ENCODE measurements around the gene PRSS23.

The PRSS23 gene

GRCh38 chr11:86781546-86781945 lies 18.8 kb upstream of the PRSS23 start:
- no peak for DNase-seq
- H3K27me3 Mint-ChIP-seq = peaks cover 5% of the 10 kb centered on the region in 2 donors
- no peaks in the 10 kb centered on the region for H3K36me3 Mint-ChIP-seq
- ATAC-seq (replicated peaks) = peak in 1 of 2 donors; percentile 25
- H3K9me3 Mint-ChIP-seq = no peaks in the 10 kb centered on the region
- H3K4me1 Mint-ChIP-seq = no peaks in the 10 kb centered on the region
- H3K27ac Mint-ChIP-seq = no peak overlapping the region
- no peak overlapping the region for H3K4me3 Mint-ChIP-seq

DNA sequence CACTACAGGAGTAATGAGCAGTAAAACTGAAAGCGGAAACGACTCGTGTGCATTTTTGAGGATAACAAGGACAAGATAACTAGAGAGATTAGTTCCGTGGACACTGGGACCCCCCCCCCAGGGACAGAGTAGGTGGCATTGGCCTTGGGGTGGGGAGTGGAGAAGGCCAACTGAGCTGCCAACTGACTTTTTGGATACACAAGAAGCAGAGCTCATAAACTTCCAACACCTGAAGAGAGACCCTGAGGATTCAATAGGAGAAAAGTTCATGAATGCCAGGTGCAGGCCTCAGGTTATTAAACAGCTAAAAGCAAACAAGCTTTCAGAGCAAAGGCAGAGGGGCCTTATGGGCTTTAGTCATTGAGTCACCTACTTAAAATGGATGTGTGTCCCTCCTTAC lies 17.6 kb upstream of the PRSS23 start:
- no peak for ATAC-seq (replicated peaks)
- Mint-ChIP-seq H3K27ac (no peak overlapping the region), H3K36me3 (no peaks in the 10 kb centered on the region), H3K4me1 (no peaks in the 10 kb centered on the region), H3K27me3 (peaks cover 0 to 5% of the 10 kb centered on the region in 2 donors), H3K9me3 (no peaks in the 10 kb centered on the region), H3K4me3 (no peak overlapping the region)
- no peak for DNase-seq

GRCh38 chr11:86783661-86784060 lies 16.7 kb upstream of the PRSS23 start:
- no peak for DNase-seq
- Mint-ChIP-seq H3K4me1 (no peaks in the 10 kb centered on the region), H3K27me3 (peaks cover 0 to 5% of the 10 kb centered on the region in 2 donors), H3K36me3 (no peaks in the 10 kb centered on the region), H3K27ac (no peak overlapping the region), H3K9me3 (no peaks in the 10 kb centered on the region), H3K4me3 (no peak overlapping the region)
- ATAC-seq (replicated peaks) = no peak

DNA sequence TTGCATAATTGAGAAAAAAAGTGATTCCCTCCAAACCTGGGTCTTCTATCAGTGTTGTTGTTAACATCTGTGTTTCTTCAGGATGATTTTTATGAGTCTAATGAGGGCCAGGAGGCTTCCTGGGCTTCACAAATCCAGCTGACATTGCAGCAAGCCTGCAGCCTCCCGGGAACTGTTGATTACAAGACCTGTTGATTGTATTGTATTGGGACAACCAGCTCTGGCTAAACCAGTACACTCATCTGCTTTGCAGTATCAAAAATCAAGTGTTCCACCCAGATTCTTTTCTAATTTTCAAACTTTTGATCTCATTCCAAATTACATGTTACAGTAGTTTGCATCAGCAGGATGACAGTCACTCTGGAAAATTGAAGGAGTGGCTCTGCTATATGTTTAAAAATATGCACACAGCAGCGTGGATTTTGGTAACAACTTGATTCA lies 16.1 kb upstream of the PRSS23 start:
- Mint-ChIP-seq H3K4me1 (no peaks in the 10 kb centered on the region), H3K36me3 (no peaks in the 10 kb centered on the region), H3K9me3 (no peaks in the 10 kb centered on the region), H3K27me3 (peaks cover 0 to 5% of the 10 kb centered on the region in 2 donors), H3K4me3 (no peak overlapping the region), H3K27ac (no peak overlapping the region)
- ATAC-seq (replicated peaks) (no peak), DNase-seq (no peak)

DNA sequence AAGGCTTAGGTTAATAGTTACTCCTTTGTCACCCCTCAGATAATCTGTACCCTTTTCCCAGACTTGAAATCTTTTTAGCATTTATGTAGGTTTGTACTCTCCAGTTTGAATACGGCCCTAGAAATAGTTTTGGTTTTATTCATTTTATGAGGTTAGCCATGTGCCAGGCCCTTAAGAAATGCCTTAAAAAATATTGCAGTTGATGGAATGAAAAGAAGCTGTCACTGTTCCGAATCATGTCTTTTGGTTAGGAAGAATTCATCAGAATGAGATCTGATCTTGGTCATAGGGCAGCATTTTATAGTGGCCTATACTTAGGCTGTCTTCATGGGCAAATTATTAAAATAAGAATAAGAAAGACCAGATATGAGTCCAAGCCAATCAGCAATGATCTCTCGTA lies 14.8 kb upstream of the PRSS23 start:
- no peaks in the 10 kb centered on the region for H3K27me3 Mint-ChIP-seq
- DNase-seq (no peak), ATAC-seq (replicated peaks) (no peak)

DNA sequence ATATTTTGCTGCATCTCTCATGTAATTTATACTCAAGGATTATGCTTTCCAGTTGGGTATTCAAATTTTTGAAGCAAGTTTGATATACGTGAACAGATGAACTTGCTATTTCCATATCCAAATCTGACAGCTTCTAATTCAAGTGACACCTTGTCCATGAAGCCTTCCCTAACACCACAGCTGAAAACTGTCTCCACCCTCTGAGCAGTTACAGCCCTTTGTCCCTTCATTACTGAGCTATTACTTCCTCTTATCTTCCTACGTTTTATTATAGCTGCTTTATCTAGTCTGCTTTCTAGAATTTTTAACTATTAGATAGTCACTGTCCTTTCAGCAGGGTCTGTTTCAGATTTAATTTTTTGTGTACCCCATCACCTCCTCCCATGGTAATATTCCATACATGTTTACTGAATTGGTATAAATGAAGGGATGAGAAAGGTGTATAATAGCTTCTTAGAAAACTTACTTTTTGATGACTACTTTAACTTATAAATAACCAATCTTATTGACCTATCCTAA lies 13.3 kb upstream of the PRSS23 start:
- DNase-seq (no peak), ATAC-seq (replicated peaks) (no peak)
- Mint-ChIP-seq H3K9me3 (no peaks in the 10 kb centered on the region), H3K4me1 (no peaks in the 10 kb centered on the region), H3K27ac (no peak overlapping the region), H3K27me3 (no peaks in the 10 kb centered on the region), H3K36me3 (no peaks in the 10 kb centered on the region), H3K4me3 (no peak overlapping the region)

More for the DNA sequence above, 14.8 kb upstream of the PRSS23 start:
- Mint-ChIP-seq H3K4me3 (no peak overlapping the region), H3K27ac (no peak overlapping the region), H3K36me3 (no peaks in the 10 kb centered on the region), H3K4me1 (no peaks in the 10 kb centered on the region), H3K9me3 (no peaks in the 10 kb centered on the region)

GRCh38 chr11:86787656-86788055 lies 12.7 kb upstream of the PRSS23 start:
- Mint-ChIP-seq H3K27me3 (peaks cover 0 to 5% of the 10 kb centered on the region in 2 donors), H3K9me3 (no peaks in the 10 kb centered on the region), H3K4me3 (no peak overlapping the region), H3K27ac (no peak overlapping the region), H3K36me3 (no peaks in the 10 kb centered on the region), H3K4me1 (no peaks in the 10 kb centered on the region)
- DNase-seq = no peak
- ATAC-seq (replicated peaks) = no peak

DNA sequence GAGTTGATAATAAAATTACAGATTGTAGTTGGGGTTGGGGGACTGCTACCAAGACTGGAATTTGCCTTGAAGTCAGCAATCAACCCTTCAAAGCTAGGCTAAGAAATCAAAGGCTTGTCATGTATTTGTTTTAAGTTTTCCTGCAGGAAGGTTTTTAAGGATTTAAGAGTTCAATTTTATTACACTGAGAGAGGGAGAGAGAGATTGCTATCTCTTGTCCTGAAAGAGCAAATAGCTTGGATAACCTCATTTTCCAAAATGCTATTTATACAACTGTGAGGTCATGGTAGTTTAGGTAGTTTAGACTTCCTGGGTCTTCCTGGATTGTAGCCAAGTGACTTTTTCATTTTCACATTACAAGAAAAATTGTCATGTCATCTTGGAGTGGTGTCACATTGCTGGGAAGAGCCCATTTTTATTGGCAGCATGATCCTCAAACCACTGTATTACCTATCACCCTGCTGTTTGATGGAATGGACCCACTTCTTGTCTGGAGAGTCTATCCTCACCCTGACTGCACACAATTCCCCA lies 10.1 kb upstream of the PRSS23 start:
- ATAC-seq (replicated peaks) = no peak
- Mint-ChIP-seq H3K4me3 (no peak overlapping the region), H3K36me3 (no peaks in the 10 kb centered on the region), H3K9me3 (no peaks in the 10 kb centered on the region), H3K27ac (no peak overlapping the region), H3K27me3 (peaks cover 0 to 5% of the 10 kb centered on the region in 2 donors), H3K4me1 (no peaks in the 10 kb centered on the region)
- no peak for DNase-seq

DNA sequence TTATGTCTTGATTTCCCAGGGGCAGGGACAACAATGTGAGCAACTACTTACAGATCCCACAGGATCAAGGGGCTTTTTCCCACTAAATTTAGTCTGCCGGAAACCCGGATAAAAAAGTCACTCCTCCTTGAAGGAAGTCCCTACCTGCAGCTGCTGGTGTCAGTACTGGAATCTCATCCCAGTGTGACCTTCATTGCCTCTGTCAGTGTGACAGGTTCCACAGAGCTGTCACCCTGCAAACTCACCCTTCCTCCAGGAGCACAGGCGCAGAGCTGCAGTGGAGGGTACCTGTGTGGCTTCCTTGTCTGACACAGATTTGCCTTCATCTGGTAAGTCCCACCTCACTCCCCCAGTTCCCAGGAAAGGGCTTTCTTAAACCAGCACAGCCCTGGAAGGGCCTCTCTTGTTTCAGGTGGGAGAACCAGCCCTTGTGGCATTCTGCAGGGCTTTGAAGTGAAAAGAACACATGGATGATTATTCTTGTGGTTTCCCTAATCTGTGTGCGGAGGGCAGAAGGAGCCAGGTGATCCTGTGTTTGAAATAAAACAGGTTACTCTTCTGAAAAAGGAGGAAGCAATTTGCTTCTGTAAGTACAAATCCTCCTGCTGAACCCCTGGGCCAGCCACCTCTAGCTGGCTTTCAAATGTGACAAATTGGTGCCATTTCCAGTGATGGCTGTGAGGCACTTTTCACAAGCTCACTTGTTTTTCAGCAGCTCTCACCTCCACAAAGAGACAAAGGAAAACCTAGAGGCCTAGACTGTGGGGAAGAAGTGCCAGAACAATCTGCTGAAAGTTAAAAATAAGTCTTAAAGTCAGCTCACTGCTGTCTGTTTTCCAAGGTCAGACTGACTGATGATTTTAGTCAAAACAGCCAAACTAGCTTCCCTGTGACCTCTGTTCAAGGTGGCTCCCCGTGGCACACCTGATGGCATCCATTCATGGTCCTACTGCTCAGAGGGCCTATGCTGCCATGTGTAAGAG lies 9.2 kb upstream of the PRSS23 start:
- no peak for ATAC-seq (replicated peaks)
- no peak for DNase-seq
- Mint-ChIP-seq H3K9me3 (no peaks in the 10 kb centered on the region), H3K4me1 (no peaks in the 10 kb centered on the region), H3K27me3 (peaks cover 0 to 9% of the 10 kb centered on the region in 2 donors), H3K4me3 (no peak overlapping the region), H3K36me3 (no peaks in the 10 kb centered on the region), H3K27ac (no peak overlapping the region)

DNA sequence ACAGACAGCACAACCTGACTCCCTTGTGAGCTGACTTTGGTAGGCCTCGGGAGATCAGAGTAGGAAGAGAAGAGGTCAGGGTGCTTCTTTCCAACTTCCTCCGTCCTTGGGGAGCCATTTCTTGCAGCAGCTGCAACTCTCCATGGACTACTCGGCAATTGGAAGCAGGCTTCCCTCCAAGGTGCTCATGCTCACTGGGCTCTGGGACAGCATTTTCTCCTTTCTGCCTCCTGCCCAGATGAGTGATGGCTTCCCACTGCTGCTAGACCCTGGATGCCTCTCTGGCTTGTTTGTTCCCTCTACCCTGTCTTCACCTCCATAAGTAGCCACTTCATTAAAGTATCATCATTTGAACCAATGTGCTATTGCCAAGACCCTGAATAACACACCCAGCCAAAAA lies 8.2 kb upstream of the PRSS23 start:
- Mint-ChIP-seq H3K27ac (no peak overlapping the region), H3K36me3 (no peaks in the 10 kb centered on the region), H3K4me3 (no peak overlapping the region), H3K4me1 (no peaks in the 10 kb centered on the region), H3K9me3 (no peaks in the 10 kb centered on the region), H3K27me3 (peaks cover 0 to 14% of the 10 kb centered on the region in 2 donors)
- DNase-seq = no peak
- no peak for ATAC-seq (replicated peaks)

DNA sequence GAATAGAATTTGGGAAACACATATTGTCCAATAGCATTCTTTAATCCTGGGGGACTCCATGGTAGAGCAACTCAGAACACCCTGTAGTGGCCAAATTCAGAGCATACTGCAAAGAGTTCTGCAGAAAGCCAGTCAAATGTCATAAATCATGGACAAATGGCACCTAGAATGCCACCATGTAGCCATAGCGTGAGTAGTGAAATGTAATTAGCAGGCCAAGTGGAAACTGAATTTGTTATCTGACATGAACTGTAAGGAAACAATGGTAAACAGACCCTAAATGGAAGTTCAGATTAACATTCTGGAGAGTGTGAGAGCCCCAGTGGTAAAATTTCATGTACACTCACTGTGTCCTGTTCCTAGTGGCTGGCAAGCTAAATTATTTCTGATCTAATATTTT lies 7.0 kb upstream of the PRSS23 start:
- DNase-seq (no peak), ATAC-seq (replicated peaks) (no peak)
- no peaks in the 10 kb centered on the region for H3K9me3 Mint-ChIP-seq
- H3K36me3 Mint-ChIP-seq = no peaks in the 10 kb centered on the region
- no peaks in the 10 kb centered on the region for H3K4me1 Mint-ChIP-seq
- peaks cover 4 to 17% of the 10 kb centered on the region in 2 donors for H3K27me3 Mint-ChIP-seq
- H3K27ac Mint-ChIP-seq = no peak overlapping the region
- no peak overlapping the region for H3K4me3 Mint-ChIP-seq

DNA sequence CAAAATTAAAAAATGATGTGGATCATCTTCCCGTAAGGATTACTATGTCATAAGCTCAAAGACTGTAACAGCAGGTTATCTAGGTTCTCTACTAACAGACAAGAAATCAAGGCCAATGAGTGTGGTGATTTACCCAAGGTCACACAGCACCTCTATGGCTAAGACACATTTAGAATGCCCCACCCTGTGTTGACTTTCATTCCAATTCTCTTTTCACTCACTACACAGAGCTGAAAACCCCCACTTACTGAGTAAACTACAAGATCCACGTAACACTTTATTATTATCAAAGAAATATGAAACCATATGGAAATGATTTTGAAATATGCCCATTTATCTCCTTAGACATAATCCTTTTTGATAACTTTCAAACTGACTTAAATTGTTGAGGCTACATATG lies 4.8 kb upstream of the PRSS23 start:
- Mint-ChIP-seq H3K27ac (no peak overlapping the region), H3K4me3 (no peak overlapping the region), H3K4me1 (peaks cover 1 to 7% of the 10 kb centered on the region in 2 donors), H3K27me3 (peaks cover 16 to 24% of the 10 kb centered on the region in 2 donors), H3K9me3 (no peaks in the 10 kb centered on the region), H3K36me3 (no peaks in the 10 kb centered on the region)
- no peak for DNase-seq
- no peak for ATAC-seq (replicated peaks)

DNA sequence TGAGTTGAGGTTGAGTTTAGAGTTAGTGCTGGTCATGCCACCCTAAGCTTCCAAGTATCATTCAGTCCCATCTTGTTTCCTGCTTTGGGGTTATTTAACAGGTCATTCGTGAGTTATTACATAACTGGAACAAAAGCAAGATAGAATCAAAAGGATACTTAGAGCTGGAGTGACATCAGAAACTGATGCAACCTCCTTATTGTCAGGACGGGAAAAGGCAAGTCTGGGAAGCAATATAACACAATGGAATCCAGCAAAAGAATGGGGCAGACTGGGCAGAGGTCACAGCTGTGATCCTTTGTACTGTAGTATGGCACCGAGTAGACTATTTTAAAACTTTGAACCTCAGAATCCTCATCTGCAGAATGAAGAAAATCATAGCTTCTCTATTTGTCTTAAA lies 4.4 kb upstream of the PRSS23 start:
- Mint-ChIP-seq H3K27ac (no peak overlapping the region), H3K27me3 (peaks cover 20 to 26% of the 10 kb centered on the region in 2 donors), H3K4me1 (peaks cover 5 to 12% of the 10 kb centered on the region in 2 donors), H3K9me3 (no peaks in the 10 kb centered on the region), H3K36me3 (no peaks in the 10 kb centered on the region), H3K4me3 (no peak overlapping the region)
- ATAC-seq (replicated peaks) = no peak
- DNase-seq = no peak

- ATAC-seq (replicated peaks) = no peak
- Mint-ChIP-seq H3K36me3 (no peaks in the 10 kb centered on the region), H3K4me1 (peaks cover 5 to 14% of the 10 kb centered on the region in 2 donors), H3K27me3 (peaks cover 32 to 38% of the 10 kb centered on the region in 2 donors), H3K9me3 (no peaks in the 10 kb centered on the region), H3K27ac (no peak overlapping the region), H3K4me3 (no peak overlapping the region)
- DNase-seq = no peak
Observed at GRCh38 chr11:86797133-86797532, 3.2 kb upstream of the PRSS23 start.

DNA sequence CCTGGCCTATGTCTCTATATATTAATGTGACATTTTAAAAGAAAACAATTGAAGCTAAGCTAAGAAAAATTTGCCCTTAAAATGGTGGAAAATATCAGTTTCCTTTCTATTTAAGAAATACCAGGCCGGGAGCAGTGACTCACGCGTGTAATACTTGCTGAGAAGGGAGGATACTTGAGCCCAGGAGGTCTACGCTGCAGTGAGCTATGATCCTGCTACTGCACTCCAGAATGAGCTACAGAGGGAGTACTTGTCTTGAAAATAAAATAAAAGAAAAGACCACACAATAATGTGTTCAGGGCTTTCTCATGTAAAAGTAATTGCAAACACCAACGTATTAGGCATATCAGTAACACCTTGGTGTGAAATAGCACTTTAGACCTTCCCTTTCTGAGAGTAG lies 1.4 kb upstream of the PRSS23 start:
- H3K9me3 Mint-ChIP-seq = no peaks in the 10 kb centered on the region
- no peaks in the 10 kb centered on the region for H3K36me3 Mint-ChIP-seq
- peaks cover 38 to 41% of the 10 kb centered on the region in 2 donors for H3K27me3 Mint-ChIP-seq
- H3K4me3 Mint-ChIP-seq = no peak overlapping the region
- peaks cover 7 to 14% of the 10 kb centered on the region in 2 donors for H3K4me1 Mint-ChIP-seq
- ATAC-seq (replicated peaks) = no peak
- H3K27ac Mint-ChIP-seq = no peak overlapping the region
- DNase-seq = no peak

Data from stimulated activated naive B cell treated with anti-CD40 and anti-IgM and Interleukin-4, amounts not matched to agents 10 μg/mL and 1 μg/mL and 100 μg/mL, for 72 hours (primary cell).